LNCAP (cell line): Measurements from ENCODE around the gene ABL2.

Experiments
- TF ChIP-seq, protein P1 (sequence below): fragments of 450-650 bp; IDR thresholded peaks from 2 replicates; pipeline ENCODE4 v1.5.1; 2017; ENCODE audit warnings: mild to moderate bottlenecking

Gene ABL2

GRCh38 chr1:179230251-179230650 lies 774 bp upstream of the ABL2 start:
- TF ChIP-seq, protein P1, sequence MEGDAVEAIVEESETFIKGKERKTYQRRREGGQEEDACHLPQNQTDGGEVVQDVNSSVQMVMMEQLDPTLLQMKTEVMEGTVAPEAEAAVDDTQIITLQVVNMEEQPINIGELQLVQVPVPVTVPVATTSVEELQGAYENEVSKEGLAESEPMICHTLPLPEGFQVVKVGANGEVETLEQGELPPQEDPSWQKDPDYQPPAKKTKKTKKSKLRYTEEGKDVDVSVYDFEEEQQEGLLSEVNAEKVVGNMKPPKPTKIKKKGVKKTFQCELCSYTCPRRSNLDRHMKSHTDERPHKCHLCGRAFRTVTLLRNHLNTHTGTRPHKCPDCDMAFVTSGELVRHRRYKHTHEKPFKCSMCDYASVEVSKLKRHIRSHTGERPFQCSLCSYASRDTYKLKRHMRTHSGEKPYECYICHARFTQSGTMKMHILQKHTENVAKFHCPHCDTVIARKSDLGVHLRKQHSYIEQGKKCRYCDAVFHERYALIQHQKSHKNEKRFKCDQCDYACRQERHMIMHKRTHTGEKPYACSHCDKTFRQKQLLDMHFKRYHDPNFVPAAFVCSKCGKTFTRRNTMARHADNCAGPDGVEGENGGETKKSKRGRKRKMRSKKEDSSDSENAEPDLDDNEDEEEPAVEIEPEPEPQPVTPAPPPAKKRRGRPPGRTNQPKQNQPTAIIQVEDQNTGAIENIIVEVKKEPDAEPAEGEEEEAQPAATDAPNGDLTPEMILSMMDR, result no peak

DNA sequence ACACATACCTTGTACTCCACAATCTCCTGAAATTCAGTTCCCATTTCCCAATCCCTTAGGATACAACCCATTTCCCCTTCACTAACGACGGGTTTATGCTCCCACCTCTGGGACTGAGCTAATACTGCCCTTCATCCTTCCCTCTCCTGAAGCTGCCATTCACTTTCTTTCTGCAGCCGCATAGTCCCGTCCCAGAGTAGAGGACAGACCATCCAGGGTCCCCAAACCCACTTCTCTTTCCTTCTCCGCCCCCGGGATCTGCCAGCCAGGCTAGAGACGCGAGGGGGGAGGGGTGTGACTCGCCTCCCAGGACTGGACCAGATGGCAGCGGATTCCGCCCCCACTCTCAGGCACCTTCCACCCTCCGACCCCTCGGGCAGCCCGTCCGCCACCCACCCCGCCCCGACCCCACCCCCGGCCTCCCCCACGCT lies 679 bp downstream of the ABL2 start:
- TF ChIP-seq, protein P1, result no peak

- TF ChIP-seq, protein P1, result no peak
Observed at GRCh38 chr1:179226738-179227137, 2.7 kb downstream of the ABL2 start.

DNA sequence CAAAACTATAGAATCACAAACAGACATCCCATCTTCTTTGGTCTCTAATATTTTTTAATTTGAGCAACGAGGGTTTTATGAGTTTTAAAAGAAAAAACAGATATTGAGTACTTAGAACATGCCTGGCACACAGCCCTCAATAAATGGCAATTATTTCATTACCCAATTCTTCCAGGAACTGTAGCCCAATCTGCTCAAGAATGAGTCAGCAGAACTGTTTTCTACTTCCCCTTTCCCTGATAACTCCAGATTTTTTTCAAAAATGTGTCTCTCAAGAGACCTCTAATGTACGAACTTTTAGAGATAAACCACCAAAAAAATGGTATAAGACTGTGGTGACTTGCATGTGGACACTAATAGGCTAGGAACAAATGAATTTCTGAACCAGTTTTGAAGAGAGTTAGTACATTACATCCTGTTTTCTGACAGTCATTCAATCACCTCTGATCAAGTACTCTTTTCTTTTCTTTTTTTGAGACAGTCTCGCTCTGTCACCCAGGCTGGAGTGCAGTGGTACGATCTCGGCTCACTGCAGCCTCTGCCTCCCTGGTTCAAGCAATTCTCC lies 11.5 kb downstream of the ABL2 start:
- TF ChIP-seq, protein P1, result no peak

DNA sequence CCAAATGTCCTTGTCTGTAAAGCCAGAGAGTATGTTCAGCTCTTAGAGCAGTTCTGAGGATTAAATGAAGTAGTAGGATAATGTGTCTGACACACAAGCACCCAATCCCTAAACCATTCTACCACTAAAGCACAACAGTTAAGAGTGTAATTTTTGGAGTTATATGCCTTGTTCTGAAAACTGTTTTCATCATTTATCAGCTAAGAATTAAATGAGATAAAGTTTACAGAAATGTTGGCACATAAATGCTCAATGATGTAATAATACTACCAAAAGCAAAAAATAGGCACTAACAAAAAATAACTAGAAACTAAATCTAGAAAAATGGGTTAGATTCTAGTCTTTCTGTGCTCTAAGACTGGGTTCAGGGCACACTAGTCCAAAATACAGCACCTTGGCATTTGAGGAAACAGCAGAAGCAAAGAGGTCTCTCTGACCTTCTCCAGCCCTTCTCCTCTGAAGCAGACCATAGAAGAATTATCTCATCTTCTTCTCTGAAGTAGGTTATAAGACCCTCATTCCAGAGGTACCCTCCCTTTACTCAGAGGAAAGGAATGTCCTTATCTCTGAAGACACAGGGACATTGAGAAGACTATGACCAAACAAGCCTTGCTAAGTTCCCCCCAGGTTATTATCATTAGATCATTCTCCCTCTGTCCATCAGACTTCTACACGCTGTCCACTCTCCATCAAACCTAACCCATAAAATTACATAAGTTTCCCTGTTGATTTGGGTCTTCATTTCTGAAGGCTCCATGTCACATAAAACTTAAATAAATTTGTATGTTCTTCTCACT lies 20.6 kb downstream of the ABL2 start:
- TF ChIP-seq, protein P1, result no peak

- TF ChIP-seq, protein P1, result no peak
Observed at GRCh38 chr1:179206812-179207211, 22.7 kb downstream of the ABL2 start.

DNA sequence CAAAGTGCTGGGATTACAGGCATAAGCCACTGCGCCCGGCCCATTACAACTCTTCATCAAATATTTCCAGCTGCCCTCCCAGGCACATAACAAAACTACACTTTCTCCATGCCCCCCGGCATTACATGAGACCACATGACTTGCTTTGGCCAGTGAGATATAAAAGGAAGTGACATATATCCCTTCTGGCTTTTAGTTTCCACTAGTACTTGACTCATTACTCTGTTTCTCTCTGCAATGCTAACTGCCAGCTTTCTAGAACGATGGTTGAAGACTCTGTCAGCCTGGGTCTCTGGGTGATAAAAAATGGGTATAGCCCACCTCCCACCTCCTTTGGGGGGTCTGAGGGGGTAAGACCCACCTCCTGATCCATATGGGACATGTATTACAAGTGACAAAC lies 24.2 kb downstream of the ABL2 start:
- TF ChIP-seq, protein P1, result no peak
